Myocyte (in vitro differentiated cells): ENCODE data around the gene DISP2. TPM values are rescaled to one million over a fixed set of nuclear protein-coding genes. Genes with fewer than 3 reads are reported as not detected.

ENCODE experiments used
- DNase-seq: peaks from one replicate; pipeline ENCODE4 v3.0.0-alpha.2; 2012; ENCODE audit warnings: low read depth
- total RNA-seq: library from RNA; depleted of rRNA; stranded (reverse); fragments of >200 nt; gene quantifications from 2 replicates; pipeline ENCODE4 v1.2.3, GENCODE V29; 2014

DISP2 gene
- total RNA-seq, 1 donor from 2014 or later, result 1.6 TPM

DNA sequence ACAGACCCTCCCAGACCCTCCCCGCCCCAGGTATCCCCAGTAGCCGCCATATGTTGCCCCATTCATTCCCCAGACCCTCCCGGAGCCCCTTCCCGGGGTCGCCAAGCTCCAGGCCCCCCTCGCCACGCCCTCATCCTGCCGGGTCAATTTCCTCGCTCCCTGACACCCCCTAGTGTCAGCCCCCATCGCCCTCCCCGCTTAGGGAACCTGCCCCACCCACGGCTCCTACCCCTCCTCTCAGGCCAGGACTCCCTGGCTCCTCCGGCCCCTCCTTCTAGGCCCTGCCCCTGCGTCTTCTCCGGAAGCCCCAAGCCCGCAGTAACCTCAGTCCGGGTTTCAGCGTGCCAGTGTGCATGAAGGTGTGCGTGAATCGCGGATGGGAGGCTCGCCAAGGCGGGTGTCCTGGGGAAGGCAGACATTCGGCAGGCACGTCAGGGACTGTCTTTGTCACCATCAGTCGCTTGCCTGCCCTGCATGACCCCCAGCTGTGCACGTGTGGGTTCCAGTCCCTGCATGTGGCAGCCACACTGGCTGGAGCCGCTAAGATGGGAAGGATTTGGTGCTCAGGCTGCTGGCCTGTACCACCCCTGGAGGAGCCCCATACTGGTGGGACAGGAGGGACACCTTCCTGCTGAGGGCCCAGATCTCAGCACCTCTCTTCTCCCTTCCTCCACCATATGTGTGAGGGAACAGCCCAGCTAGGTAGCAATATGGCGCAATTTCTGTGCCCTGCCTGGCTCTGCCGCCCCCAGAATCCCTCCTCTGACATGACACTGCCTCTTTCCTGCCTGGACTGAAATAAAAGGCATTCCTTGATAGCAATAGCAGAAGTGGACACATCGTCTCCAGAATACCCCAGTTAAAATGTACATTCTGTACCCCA lies 693 bp downstream of the DISP2 start:
- DNase-seq, result no peak

DNA sequence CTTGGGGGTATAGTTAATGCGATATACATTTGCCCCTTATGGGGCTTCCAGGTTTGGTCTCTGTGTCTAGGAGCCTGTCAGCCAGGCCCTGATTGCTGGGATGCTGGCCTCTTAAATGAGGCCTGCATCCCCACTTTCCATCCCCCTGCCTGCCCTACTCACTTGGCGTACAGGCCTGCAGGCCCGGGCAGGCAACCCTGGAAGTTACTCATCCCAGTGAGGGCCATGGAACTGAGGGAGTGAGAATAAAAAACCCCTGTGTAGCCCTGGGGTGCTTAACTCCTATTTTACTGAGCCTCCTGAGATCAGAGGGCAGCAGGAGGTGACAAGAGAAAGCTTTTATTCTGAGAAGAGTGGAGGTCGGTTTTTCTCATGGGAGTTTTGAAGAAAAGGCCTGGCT lies 2.0 kb downstream of the DISP2 start:
- DNase-seq, result no peak

DNA sequence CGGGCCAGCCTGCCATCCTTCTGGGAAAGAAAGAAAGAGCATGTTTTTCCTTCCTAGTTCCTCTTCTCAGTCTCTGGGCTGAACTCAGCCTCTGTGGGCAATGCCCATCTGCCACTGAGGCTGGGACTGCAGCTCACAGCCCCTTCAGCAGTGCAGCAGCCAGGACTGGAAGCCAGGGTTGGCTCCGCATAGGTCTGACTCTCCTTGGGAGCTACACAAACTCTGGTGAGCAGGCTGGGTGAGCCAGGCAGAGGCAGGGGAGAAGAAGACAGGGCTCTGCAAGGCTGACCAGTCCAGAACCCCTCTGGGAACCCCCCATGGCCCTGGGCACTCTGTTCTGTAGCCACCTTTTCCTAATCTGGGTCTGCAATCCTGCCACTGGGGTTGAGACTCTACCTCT lies 3.6 kb downstream of the DISP2 start:
- DNase-seq, result no peak

- no peak for DNase-seq
Measured at GRCh38 chr15:40363611-40364010, 5.6 kb downstream of the DISP2 start.

DNA sequence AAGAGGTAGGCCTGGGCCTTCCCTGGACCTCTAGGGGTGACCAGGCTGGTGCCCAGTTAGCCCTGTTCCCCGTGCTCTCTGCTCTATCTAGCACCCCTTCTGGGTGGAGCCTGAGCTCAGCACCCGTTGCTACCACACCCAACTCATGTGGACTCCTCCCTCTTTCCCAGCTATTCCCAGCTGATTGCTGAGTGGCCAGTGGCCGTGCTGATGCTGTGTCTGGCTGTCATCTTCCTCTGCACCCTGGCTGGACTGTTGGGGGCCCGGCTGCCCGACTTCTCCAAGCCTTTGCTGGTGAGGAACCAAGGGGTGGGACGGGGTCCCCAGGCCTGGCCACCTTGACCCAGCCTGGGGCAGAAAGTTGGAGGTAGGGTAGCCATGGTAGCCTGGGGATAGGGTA lies 6.2 kb downstream of the DISP2 start:
- DNase-seq, result no peak

- no peak for DNase-seq
Measured at GRCh38 chr15:40365016-40365415, 7.0 kb downstream of the DISP2 start.

DNA sequence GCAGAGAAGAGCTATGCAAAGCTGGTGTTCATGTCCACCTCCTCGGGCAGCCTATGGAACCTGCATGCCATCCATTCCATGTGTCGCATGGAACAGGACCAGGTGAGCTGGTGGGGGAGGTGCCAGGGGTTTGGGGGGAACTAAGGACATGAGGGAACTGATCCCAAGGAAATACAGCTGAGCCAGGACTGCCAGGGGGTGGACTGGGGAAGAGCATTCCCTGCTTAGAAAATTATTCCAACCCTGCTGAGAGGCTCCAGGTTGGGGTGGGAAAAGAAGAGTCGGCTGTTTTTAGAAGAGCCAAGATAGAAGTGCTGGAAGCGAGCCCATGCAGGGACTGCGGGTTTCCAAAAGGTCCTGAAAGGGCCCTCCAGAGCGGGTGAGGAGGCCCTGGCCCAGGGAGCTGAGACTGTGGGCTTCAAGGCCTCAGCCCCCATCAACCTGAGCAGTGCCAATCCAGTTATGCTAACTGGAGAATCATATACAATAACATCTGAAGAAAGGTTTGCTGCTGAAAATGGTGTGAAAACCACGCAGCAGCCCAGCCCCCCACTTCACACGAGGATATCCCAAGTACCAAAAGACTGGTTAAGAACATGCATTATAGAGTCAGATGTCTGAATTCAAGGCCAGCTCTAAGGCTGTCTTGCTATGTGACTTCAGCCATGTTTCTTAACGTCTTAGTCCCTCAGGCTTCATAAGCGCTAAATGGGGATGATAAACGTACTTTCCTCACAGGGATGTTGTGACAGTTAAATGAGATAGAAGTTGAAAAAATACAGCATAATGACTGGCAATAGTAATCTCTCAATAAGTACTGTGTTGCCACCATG lies 7.8 kb downstream of the DISP2 start:
- no peak for DNase-seq

DNA sequence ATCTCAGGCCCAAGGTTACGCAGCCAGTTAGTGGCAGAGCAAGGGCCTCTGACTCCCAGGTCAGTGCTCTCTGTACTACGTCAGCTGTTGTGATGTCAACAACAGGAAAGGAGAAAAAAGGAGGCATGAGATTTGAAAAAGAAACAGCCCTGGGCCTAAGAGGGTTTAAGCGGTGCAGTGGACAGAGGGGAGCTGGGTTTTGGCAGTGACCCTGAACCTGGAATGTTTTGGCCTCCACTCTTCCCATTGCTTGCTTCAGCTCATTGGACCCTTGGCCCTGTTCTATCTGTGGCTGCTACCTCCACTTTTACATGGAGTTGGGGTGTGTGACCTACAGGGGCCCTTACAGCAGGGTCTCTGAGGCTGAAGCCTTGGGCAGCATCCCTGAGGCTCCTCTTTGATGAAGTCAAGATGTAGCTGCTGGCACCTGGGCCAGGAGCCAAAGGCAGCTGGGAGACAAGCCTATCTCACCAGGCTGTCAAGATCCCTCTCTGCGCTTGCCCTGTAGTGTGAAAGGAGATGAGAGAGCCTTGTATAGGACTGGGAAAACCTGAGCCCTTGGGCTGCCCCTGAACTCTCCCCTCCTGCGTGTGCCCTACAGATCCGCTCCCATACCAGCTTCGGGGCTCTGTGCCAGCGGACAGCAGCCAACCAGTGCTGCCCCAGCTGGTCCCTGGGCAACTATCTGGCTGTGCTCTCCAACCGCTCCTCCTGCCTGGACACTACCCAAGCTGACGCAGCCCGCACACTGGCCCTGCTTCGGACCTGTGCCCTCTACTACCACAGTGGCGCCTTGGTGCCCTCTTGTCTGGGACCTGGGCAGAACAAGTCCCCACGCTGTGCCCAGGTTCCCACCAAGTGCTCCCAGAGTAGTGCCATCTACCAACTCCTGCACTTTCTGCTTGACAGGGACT lies 8.7 kb downstream of the DISP2 start:
- DNase-seq, result no peak

GRCh38 chr15:40367371-40367685 lies 9.3 kb downstream of the DISP2 start:
- no peak for DNase-seq

DNA sequence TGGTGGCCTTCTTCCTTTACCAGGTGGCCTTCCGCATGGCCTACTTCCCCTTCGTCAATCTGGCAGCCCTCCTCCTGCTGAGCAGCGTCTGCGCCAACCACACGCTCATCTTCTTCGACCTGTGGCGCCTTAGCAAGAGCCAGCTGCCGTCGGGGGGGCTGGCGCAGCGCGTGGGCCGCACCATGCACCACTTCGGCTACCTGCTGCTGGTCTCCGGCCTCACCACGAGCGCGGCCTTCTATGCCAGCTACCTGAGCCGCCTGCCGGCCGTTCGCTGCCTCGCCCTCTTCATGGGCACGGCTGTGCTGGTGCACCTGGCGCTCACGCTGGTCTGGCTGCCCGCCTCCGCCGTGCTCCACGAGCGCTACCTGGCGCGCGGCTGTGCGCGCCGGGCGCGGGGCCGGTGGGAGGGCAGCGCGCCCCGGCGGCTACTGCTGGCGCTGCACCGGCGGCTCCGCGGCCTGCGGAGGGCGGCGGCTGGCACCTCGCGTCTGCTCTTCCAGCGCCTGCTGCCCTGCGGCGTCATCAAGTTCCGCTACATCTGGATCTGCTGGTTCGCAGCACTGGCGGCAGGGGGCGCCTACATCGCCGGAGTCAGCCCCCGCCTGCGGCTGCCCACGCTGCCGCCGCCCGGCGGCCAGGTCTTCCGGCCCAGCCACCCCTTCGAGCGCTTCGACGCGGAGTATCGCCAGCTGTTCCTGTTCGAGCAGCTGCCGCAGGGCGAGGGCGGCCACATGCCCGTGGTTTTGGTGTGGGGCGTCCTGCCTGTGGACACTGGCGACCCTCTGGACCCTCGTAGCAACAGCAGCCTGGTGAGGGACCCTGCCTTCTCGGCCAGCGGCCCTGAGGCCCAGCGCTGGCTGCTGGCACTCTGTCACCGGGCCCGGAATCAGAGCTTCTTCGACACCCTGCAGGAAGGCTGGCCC lies 9.9 kb downstream of the DISP2 start:
- peak; percentile 92 for DNase-seq

GRCh38 chr15:40368719-40369473 lies 10.9 kb downstream of the DISP2 start:
- DNase-seq, result no peak

DNA sequence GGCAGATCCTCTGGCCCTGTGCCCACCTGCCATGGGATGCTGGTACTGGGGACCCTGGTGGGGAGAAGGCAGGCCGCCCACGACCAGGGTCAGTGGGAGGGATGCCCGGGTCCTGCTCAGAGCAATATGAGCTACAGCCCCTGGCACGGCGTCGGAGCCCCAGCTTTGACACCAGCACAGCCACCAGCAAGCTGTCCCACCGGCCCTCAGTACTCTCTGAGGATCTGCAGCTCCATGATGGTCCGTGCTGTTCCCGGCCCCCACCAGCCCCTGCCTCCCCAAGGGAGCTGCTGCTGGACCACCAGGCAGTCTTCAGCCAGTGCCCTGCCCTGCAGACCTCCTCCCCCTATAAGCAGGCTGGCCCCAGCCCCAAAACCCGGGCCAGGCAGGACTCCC lies 11.5 kb downstream of the DISP2 start:
- no peak for DNase-seq

DNA sequence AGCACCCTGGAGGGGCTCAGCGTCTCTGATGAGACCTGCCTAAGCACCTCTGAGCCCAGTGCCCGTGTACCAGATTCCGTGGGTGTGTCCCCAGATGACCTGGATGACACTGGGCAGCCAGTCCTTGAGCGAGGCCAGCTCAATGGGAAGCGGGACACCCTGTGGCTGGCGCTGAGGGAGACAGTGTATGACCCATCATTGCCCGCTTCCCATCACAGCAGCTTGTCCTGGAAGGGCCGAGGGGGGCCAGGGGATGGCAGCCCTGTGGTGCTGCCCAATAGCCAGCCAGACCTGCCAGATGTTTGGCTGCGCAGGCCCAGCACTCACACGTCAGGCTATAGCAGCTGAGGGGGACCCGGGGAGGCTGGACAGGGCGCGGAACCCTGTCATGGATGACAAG lies 12.0 kb downstream of the DISP2 start:
- DNase-seq, result no peak

- no peak for DNase-seq
Measured at GRCh38 chr15:40372981-40373380, 15.0 kb downstream of the DISP2 start.

DNA sequence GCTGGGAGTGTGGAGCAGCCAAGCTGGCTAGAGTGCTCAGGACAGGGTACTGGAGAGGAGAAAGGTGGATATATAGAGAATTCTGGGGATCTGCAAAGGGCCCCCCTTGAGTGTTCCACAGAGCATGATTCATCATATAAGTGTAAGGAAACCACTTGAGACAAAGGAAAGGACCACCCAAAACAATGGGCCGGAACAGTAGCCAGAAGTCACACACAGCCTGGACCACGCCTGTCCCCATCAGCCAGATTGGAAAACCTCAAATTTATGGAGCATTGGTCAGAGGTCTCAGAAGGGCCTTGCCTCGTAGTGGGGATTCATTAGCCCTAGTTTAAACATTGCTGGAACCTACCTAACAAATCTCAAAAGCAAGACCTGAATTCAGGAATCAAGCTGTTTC lies 19.6 kb downstream of the DISP2 start:
- DNase-seq, result no peak

DNA sequence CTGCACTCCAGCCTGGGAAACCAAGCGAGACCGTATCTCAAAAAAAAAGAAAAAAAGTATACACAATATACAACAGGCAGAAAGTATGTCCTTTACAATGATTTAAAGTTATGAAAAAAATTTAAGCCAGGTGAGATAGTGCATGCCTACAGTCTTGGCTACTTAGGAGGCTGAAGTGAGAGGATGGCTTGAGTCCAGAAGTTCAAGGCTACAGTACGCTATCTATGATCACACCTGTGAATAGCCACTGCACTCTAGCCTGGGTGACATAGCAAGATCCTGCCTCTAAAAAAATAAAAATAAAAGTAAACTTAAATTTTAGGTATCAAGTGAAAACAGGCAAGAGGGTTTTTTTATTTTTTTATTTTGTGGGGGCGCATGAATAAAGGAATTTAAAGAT lies 21.4 kb downstream of the DISP2 start:
- DNase-seq, result no peak

- DNase-seq, result peak; percentile 100
Measured at GRCh38 chr15:40379853-40380252, 21.8 kb downstream of the DISP2 start.

DNA sequence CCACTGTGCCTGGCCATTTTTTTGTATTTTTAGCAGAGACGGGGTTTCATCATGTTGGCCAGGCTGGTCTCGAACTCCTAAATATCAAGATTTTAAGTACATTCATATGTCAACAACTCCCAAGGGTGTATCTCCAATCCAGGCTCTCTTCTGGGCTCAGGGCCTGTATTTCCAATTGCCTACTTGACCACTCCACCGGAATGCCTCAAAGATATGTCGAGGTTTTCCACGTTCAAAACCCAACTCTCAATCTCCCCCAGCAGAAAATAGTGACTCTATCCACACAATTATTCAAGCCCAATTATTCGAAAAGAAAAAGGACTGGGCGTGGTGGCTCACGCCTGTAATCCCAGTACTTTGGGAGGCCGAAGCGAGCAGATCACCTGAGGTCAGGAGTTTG lies 22.6 kb downstream of the DISP2 start:
- peak; percentile 81 for DNase-seq

DNA sequence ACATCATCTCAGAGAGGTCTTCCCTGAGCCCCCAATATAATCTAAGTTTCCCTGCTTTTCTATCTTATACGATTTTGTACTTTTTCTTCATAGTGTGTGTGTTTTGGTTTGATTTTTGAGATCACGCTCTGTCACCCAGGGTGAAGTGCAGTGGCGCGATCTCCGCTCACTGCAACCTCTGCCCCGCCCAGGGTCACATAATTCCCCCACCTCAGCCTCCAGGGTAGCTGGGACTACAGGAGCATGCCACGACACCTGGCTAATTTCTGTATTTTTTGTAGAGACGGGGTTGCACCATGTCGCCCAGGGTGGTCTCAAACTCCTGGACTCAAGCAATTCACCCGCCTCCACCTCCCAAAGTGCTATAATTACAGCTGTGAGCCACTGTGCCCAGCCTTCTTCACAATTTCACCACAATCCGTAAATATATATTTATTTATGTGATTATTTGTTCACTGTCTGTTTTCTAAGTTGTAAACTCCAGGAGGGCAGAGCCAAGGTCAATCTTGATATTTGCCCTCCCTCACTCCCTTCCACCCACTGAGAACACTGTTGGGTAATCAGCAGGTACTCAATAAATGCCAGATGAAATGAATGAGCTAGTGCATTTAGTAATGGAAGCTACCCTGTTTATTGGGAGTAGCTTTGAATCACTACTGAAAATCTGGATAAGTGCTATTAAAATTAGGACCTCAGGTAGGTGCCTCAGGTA lies 24.0 kb downstream of the DISP2 start:
- no peak for DNase-seq
